Measurements from ENCODE around the gene DVL1. TPM values are rescaled to one million over a fixed set of nuclear protein-coding genes. Genes with fewer than 3 reads are reported as not detected.

DVL1 gene
- total RNA-seq, 2 donors from 2014 or later: 49.9 to 71.3 TPM

- H3K9ac ChIP-seq (ENCODE audit: low read depth in 2 of 2, low read length in 2 of 2): no peak overlapping the region
- H3K27me3 ChIP-seq: no peaks in the 10 kb centered on the region
- no peak for DNase-seq
- intact Hi-C loops (cut with DNase I): no loop called here
- peaks cover 9% of the 10 kb centered on the region for H3K4me1 ChIP-seq
- H3K27ac ChIP-seq: no peak overlapping the region
- H3K4me3 ChIP-seq: no peak overlapping the region
- no peaks in the 10 kb centered on the region for H3K9me3 ChIP-seq
- TF ChIP-seq, protein P1, sequence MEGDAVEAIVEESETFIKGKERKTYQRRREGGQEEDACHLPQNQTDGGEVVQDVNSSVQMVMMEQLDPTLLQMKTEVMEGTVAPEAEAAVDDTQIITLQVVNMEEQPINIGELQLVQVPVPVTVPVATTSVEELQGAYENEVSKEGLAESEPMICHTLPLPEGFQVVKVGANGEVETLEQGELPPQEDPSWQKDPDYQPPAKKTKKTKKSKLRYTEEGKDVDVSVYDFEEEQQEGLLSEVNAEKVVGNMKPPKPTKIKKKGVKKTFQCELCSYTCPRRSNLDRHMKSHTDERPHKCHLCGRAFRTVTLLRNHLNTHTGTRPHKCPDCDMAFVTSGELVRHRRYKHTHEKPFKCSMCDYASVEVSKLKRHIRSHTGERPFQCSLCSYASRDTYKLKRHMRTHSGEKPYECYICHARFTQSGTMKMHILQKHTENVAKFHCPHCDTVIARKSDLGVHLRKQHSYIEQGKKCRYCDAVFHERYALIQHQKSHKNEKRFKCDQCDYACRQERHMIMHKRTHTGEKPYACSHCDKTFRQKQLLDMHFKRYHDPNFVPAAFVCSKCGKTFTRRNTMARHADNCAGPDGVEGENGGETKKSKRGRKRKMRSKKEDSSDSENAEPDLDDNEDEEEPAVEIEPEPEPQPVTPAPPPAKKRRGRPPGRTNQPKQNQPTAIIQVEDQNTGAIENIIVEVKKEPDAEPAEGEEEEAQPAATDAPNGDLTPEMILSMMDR (IDR thresholded peaks at IDR 0.05): no peak
- no peaks in the 10 kb centered on the region for H3K36me3 ChIP-seq
These were observed 8.2 kb downstream of the DVL1 start for GRCh38 chr1:1340791-1341548.

- intact Hi-C loops (cut with DNase I): no loop called here
- H3K27ac ChIP-seq: no peak overlapping the region
These were observed 9.0 kb downstream of the DVL1 start for GRCh38 chr1:1340185-1340584.

GRCh38 chr1:1338278-1338677, 10.9 kb downstream of the DVL1 start:
- H3K27ac ChIP-seq: no peak overlapping the region

More at GRCh38 chr1:1340185-1340584, 9.0 kb downstream of the DVL1 start:
- Histone ChIP-seq H3K4me1 (peaks cover 5% of the 10 kb centered on the region), H3K9me3 (no peaks in the 10 kb centered on the region), H3K9ac (ENCODE audit: low read depth in 2 of 2, low read length in 2 of 2) (no peak overlapping the region), H3K4me3 (no peak overlapping the region), H3K27me3 (no peaks in the 10 kb centered on the region), H3K36me3 (no peaks in the 10 kb centered on the region)
- TF ChIP-seq, protein P1 (IDR thresholded peaks at IDR 0.05): no peak
- DNase-seq: no peak

GRCh38 chr1:1337793-1338147, 11.4 kb downstream of the DVL1 start:
- H3K4me1 ChIP-seq: no peaks in the 10 kb centered on the region
- no peak overlapping the region for H3K27ac ChIP-seq
- intact Hi-C loops (cut with DNase I): no loop called here
- H3K9me3 ChIP-seq: no peaks in the 10 kb centered on the region
- H3K27me3 ChIP-seq: no peaks in the 10 kb centered on the region
- no peaks in the 10 kb centered on the region for H3K36me3 ChIP-seq
- DNase-seq: peak; percentile 72
- no peak overlapping the region for H3K9ac ChIP-seq (ENCODE audit: low read depth in 2 of 2, low read length in 2 of 2)
- H3K4me3 ChIP-seq: no peak overlapping the region
- TF ChIP-seq, protein P1 (IDR thresholded peaks at IDR 0.05): no peak

More at GRCh38 chr1:1338278-1338677, 10.9 kb downstream of the DVL1 start:
- Histone ChIP-seq H3K27me3 (no peaks in the 10 kb centered on the region), H3K4me3 (no peak overlapping the region), H3K4me1 (no peaks in the 10 kb centered on the region), H3K9ac (ENCODE audit: low read depth in 2 of 2, low read length in 2 of 2) (no peak overlapping the region), H3K9me3 (no peaks in the 10 kb centered on the region), H3K36me3 (no peaks in the 10 kb centered on the region)
- intact Hi-C loops (cut with DNase I): no loop called here
- TF ChIP-seq, protein P1 (IDR thresholded peaks at IDR 0.05): no peak
- no peak for DNase-seq

DNA sequence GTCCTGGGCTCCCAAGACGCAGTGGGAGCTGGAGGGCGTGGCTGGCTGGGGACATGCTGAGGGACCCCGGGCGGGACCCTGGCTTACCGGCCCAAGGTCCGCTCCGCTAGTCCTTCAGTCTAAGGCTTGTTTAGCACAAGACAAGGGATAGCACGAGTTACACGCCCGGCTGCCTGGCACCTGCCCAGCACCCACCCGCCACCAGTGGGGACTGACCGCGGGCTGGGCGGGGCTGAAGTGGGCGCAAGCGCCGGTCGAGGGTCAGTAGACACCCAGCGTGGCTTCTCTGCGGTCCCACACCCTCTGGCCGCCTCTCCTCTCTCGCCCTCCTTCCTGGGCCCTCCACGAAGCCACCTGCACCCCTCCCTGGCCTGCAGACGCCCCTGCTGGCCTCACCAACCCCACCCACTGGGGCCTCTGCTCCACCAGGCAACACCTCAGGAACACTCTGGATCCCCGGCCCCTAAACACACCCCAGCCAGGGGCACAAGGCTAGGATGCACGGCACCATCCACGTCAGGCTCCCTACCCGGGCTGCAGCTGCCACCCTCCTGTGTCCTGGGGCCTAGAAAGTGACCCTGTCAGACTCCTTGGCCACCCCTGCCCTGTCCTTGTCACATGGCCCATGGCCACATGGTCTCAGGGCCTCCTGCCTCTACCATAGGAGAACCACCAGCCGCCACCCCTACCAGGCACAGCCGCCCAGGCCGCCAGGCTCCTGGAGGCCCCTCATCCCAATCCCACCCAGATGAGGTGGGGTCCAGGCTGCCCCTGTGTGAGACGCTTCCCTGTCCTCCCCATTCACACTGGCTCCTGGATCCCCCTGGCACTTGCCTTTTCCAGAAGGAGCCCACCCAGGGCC, 12.1 kb downstream of the DVL1 start:
- DNase-seq: no peak
- H3K4me3 ChIP-seq: no peak overlapping the region
- no peaks in the 10 kb centered on the region for H3K36me3 ChIP-seq
- TF ChIP-seq, protein P1 (IDR thresholded peaks at IDR 0.05): no peak
- no peaks in the 10 kb centered on the region for H3K9me3 ChIP-seq
- no peaks in the 10 kb centered on the region for H3K4me1 ChIP-seq
- no peak overlapping the region for H3K9ac ChIP-seq (ENCODE audit: low read depth in 2 of 2, low read length in 2 of 2)
- no peaks in the 10 kb centered on the region for H3K27me3 ChIP-seq
- no peak overlapping the region for H3K27ac ChIP-seq
- intact Hi-C loops (cut with DNase I): no loop called here

All from colonic mucosa (tissue), 4 donors.